DND-41 (cell line): Measurements from ENCODE around the gene KIAA1671.

Experiments
- ATAC-seq: fragments of 200-7000 bp; cut with Tn5 transposase; 3 replicates; pipeline ENCODE4 v1.9.1; 2021; ENCODE audit warnings: low read depth; ENCODE audit not compliant: insufficient read depth
- DNase-seq: peaks from one replicate; pipeline ENCODE4 v3.0.0-alpha.2; 2020
- H2AFZ ChIP-seq: 2 replicates; pipeline ENCODE4 v1.6.0; 2012; ENCODE audit warnings: low read depth, low read length
- H3K27ac ChIP-seq: 2 replicates; pipeline ENCODE4 v1.5.1; 2012; ENCODE audit warnings: low read length, inconsistent platforms
- H3K27me3 ChIP-seq: fragments of 200-600 bp; sonication (generic); 2 replicates; pipeline ENCODE4 v1.6.0; 2012; ENCODE audit warnings: low read length, mild to moderate bottlenecking, inconsistent platforms; ENCODE audit not compliant: insufficient read depth, poor library complexity
- H3K36me3 ChIP-seq: 2 replicates; pipeline ENCODE4 v1.5.1; 2012; ENCODE audit warnings: low read length, inconsistent platforms; ENCODE audit not compliant: insufficient read depth
- H3K4me1 ChIP-seq: 2 replicates; pipeline ENCODE4 v1.5.1; 2012; ENCODE audit warnings: mild to moderate bottlenecking, low read length; ENCODE audit not compliant: insufficient read depth
- H3K4me2 ChIP-seq: 2 replicates; pipeline ENCODE4 v1.6.0; 2012; ENCODE audit warnings: mild to moderate bottlenecking, moderate library complexity, low read length, inconsistent platforms; ENCODE audit not compliant: insufficient read depth
- H3K4me3 ChIP-seq, 2 experiments: fragments of 200-600 bp in 1 of 2; shearing (Covaris generic) in 1 of 2; 2 replicates each; pipeline ENCODE4 v1.5.1; 2012 to 2016; ENCODE audit warnings: inconsistent platforms in 2 of 2, low read length in 2 of 2, mild to moderate bottlenecking in 2 of 2, low read depth in 1 of 2, moderate library complexity in 1 of 2
- H3K79me2 ChIP-seq: 2 replicates; pipeline ENCODE4 v1.6.0; 2012; ENCODE audit warnings: low read length, inconsistent platforms; ENCODE audit not compliant: insufficient read depth
- H3K9ac ChIP-seq: 2 replicates; pipeline ENCODE4 v1.6.0; 2012; ENCODE audit warnings: low read depth, mild to moderate bottlenecking, inconsistent platforms, low read length, moderate library complexity
- H3K9me3 ChIP-seq: 2 replicates; pipeline ENCODE4 v1.5.1; 2012; ENCODE audit warnings: low read length, moderate library complexity, mild to moderate bottlenecking, inconsistent platforms; ENCODE audit not compliant: insufficient read depth, severe bottlenecking
- H4K20me1 ChIP-seq: 2 replicates; pipeline ENCODE4 v1.6.0; 2012; ENCODE audit warnings: low read length; ENCODE audit not compliant: insufficient read depth
- EZH2 ChIP-seq: IDR thresholded peaks from 3 replicates; pipeline ENCODE4 v1.6.1; 2012; ENCODE audit warnings: borderline replicate concordance, low read depth, mild to moderate bottlenecking, moderate library complexity, low read length, inconsistent platforms; ENCODE audit not compliant: severe bottlenecking
- TF ChIP-seq, protein P1 (sequence below): IDR thresholded peaks from 2 replicates; pipeline ENCODE4 v1.5.1; 2012; ENCODE audit warnings: borderline replicate concordance, low read length, moderate library complexity, mild to moderate bottlenecking; ENCODE audit not compliant: poor library complexity, severe bottlenecking; ENCODE audit errors: extremely low read depth

KIAA1671 gene

DNA sequence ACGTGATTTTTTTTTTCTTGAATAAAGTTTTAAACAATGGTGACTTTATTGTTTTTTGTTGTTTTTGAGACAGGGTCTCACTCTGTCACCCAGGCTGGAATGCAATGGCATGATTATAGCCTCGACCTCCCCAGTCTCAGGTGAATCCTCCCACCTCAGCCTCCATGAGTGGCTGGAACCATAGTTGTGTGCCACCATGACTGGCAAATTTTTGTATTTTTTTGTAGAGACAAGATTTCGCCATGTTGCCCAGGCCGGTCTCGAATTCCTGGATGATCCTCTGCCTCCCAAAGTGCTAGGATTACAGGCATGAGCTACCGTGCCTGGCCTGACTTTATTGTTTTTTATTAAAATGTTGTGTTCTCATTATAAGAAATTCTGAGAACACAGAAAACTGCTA, 235.0 kb downstream of the KIAA1671 start:
- ATAC-seq (no peak), DNase-seq (no peak)
- no peak for TF ChIP-seq EZH2
- TF ChIP-seq, protein P1, sequence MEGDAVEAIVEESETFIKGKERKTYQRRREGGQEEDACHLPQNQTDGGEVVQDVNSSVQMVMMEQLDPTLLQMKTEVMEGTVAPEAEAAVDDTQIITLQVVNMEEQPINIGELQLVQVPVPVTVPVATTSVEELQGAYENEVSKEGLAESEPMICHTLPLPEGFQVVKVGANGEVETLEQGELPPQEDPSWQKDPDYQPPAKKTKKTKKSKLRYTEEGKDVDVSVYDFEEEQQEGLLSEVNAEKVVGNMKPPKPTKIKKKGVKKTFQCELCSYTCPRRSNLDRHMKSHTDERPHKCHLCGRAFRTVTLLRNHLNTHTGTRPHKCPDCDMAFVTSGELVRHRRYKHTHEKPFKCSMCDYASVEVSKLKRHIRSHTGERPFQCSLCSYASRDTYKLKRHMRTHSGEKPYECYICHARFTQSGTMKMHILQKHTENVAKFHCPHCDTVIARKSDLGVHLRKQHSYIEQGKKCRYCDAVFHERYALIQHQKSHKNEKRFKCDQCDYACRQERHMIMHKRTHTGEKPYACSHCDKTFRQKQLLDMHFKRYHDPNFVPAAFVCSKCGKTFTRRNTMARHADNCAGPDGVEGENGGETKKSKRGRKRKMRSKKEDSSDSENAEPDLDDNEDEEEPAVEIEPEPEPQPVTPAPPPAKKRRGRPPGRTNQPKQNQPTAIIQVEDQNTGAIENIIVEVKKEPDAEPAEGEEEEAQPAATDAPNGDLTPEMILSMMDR = no peak
- Histone ChIP-seq H3K36me3 (no peaks in the 10 kb centered on the region), H3K79me2 (no peaks in the 10 kb centered on the region), H3K4me2 (no peak overlapping the region), H4K20me1 (no peaks in the 10 kb centered on the region), H3K9me3 (no peaks in the 10 kb centered on the region), H3K27me3 (no peaks in the 10 kb centered on the region), H3K27ac (no peak overlapping the region), H3K4me1 (no peaks in the 10 kb centered on the region), H2AFZ (no peak overlapping the region), H3K4me3 (no peak overlapping the region), H3K9ac (no peak overlapping the region)

DNA sequence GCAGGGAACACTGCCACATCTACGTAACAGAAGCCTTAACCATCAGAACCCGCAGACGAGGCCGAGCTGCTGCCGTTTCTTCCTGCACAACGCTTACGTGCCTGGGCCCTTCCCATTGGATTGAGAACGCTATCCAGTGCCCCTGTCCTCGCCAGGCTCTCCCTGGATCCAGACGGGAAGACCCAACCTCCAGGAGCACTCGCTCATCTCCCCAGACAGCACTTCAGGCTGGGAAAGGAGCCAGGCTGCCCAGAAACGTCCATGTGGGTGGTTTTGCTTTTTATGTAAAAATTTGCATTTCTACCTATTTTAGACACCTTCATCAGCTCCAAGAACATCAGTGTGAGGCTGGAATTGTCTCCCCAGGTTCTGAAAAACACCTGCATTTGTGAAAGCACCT, 239.9 kb downstream of the KIAA1671 start:
- Histone ChIP-seq H3K79me2 (no peaks in the 10 kb centered on the region), H3K9me3 (no peaks in the 10 kb centered on the region), H3K4me3 (no peak overlapping the region), H3K27me3 (no peaks in the 10 kb centered on the region), H3K27ac (no peak overlapping the region), H3K9ac (no peak overlapping the region), H4K20me1 (no peaks in the 10 kb centered on the region), H3K4me2 (no peak overlapping the region), H3K36me3 (no peaks in the 10 kb centered on the region), H2AFZ (no peak overlapping the region), H3K4me1 (no peaks in the 10 kb centered on the region)
- TF ChIP-seq, protein P1 = no peak
- no peak for TF ChIP-seq EZH2
- no peak for ATAC-seq
- no peak for DNase-seq

DNA sequence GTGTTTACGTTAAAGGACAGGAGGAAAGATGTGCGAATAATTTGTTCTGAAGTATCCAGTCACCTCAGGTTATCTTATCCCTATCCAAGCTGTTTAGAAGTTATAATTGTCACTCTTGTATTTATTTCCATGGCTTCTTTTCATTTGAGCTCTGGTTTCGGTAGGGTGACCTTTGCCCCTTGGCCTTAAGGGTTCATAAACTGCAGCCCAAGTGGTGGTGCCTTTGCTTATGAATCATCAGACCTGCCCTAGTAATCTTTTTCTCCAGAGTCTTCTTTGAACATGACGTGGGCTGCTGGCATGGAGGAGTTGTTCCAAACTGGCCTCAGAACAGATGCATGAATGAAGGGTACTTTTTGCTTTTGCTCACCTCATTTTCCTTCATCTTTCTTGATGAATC, 240.6 kb downstream of the KIAA1671 start:
- Histone ChIP-seq H3K27ac (no peak overlapping the region), H4K20me1 (0 out of 2 replicates have a peak, but pooled peaks cover 4% of the 10 kb centered on the region), H3K9me3 (no peaks in the 10 kb centered on the region), H3K79me2 (no peaks in the 10 kb centered on the region), H2AFZ (no peak overlapping the region), H3K4me1 (no peaks in the 10 kb centered on the region), H3K4me2 (no peak overlapping the region), H3K36me3 (no peaks in the 10 kb centered on the region), H3K27me3 (no peaks in the 10 kb centered on the region), H3K4me3 (no peak overlapping the region), H3K9ac (no peak overlapping the region)
- DNase-seq (no peak), ATAC-seq (no peak)
- TF ChIP-seq EZH2 = no peak
- TF ChIP-seq, protein P1 = no peak

DNA sequence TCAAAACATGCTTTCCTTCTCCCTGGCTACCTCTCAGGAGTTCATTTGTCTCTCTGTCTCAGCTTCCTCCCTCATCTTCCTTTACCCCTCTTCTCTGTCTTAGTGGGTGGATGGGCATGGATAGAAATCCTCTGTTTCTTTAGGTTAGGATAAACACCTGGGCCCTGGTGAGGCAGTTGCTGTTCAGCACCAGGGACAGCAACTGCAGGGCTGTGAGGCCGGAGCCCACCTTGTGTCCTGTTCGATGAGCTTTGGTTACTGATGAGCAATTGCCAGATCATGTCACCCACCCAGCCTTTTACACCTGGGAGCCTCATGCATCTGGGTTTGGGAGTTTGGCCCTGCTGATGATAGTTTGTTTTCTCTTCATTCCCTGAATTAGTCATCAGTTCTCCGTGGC, 241.0 kb downstream of the KIAA1671 start:
- DNase-seq = peak; percentile 20
- Histone ChIP-seq H3K9me3 (no peaks in the 10 kb centered on the region), H3K4me2 (no peak overlapping the region), H2AFZ (no peak overlapping the region), H4K20me1 (0 out of 2 replicates have a peak, but pooled peaks cover 4% of the 10 kb centered on the region), H3K27me3 (no peaks in the 10 kb centered on the region), H3K9ac (no peak overlapping the region), H3K27ac (no peak overlapping the region), H3K79me2 (no peaks in the 10 kb centered on the region), H3K36me3 (no peaks in the 10 kb centered on the region), H3K4me1 (no peaks in the 10 kb centered on the region), H3K4me3 (no peak overlapping the region)
- no peak for ATAC-seq
- TF ChIP-seq, protein P1 = no peak
- TF ChIP-seq EZH2 = no peak
